ENCODE data around the gene ZNF578.
"Not testable (repeated sequence)": the region's sequence is repeated elsewhere in the genome, so short reads cannot be mapped to it uniquely, and the experiment has no call there.

Gene ZNF578

GRCh38 chr19:52516191-52516590, 62.8 kb downstream of the ZNF578 start:
- no peak for DNase-seq (ENCODE audit: low spot score)

- DNase-seq (ENCODE audit: low spot score): no peak
Observed at GRCh38 chr19:52518646-52519045, 65.3 kb downstream of the ZNF578 start.

GRCh38 chr19:52519175-52519574, 65.8 kb downstream of the ZNF578 start:
- DNase-seq (ENCODE audit: low spot score): not testable (repeated sequence)

- DNase-seq (ENCODE audit: low spot score): no peak
Observed at GRCh38 chr19:52520013-52520412, 66.7 kb downstream of the ZNF578 start.

- no peak for DNase-seq (ENCODE audit: low spot score)
Observed at GRCh38 chr19:52522551-52522950, 69.2 kb downstream of the ZNF578 start.

GRCh38 chr19:52524086-52524485, 70.7 kb downstream of the ZNF578 start:
- DNase-seq (ENCODE audit: low spot score): no peak

- DNase-seq (ENCODE audit: low spot score): peak; percentile 92
Observed at GRCh38 chr19:52527134-52527955, 74.0 kb downstream of the ZNF578 start, which contains the start of gene ZNF808. Gene ZNF808, plus strand, starts transcription at chr19:52527668. Its CDS starts 15,617 bp downstream, at chr19:52543285.

- no peak for DNase-seq (ENCODE audit: low spot score)
Observed at GRCh38 chr19:52527956-52528351, 74.6 kb downstream of the ZNF578 start.

GRCh38 chr19:52532480-52532879, 79.1 kb downstream of the ZNF578 start:
- no peak for DNase-seq (ENCODE audit: low spot score)

GRCh38 chr19:52533901-52534300, 80.5 kb downstream of the ZNF578 start:
- no peak for DNase-seq (ENCODE audit: low spot score)

- DNase-seq (ENCODE audit: low spot score): not testable (repeated sequence)
Observed at GRCh38 chr19:52535385-52535770, 82.0 kb downstream of the ZNF578 start.

GRCh38 chr19:52535771-52536447, 82.6 kb downstream of the ZNF578 start:
- no peak for DNase-seq (ENCODE audit: low spot score)

GRCh38 chr19:52536448-52536800, 83.1 kb downstream of the ZNF578 start:
- no peak for DNase-seq (ENCODE audit: low spot score)

- not testable (repeated sequence) for DNase-seq (ENCODE audit: low spot score)
Observed at GRCh38 chr19:52538815-52539214, 85.5 kb downstream of the ZNF578 start.

GRCh38 chr19:52541176-52541575, 87.8 kb downstream of the ZNF578 start:
- DNase-seq (ENCODE audit: low spot score): not testable (repeated sequence)

- no peak for DNase-seq (ENCODE audit: low spot score)
Observed at GRCh38 chr19:52541608-52542007, 88.3 kb downstream of the ZNF578 start.

GRCh38 chr19:52542541-52542940, 89.2 kb downstream of the ZNF578 start:
- not testable (repeated sequence) for DNase-seq (ENCODE audit: low spot score)

- no peak for DNase-seq (ENCODE audit: low spot score)
Observed at GRCh38 chr19:52542984-52543664, 89.8 kb downstream of the ZNF578 start.

GRCh38 chr19:52554216-52554971, 101.0 kb downstream of the ZNF578 start:
- DNase-seq (ENCODE audit: low spot score): no peak

GRCh38 chr19:52557231-52557995, 104.1 kb downstream of the ZNF578 start:
- DNase-seq (ENCODE audit: low spot score): no peak

- DNase-seq (ENCODE audit: low spot score): not testable (repeated sequence)
Observed at GRCh38 chr19:52558732-52559445, 105.5 kb downstream of the ZNF578 start.

All from SW480 (cell line).